Stomach (tissue), 9 donors: Measurements from ENCODE around the gene PDS5A. TPM values are rescaled to one million over a fixed set of nuclear protein-coding genes. Genes with fewer than 3 reads are reported as not detected.
"Not testable (repeated sequence)": the region's sequence is repeated elsewhere in the genome, so short reads cannot be mapped to it uniquely, and the experiment has no call there.

Experiments used
- DNase-seq, 2 donors: peaks; one replicate each; pipeline versions ENCODE4 v3.0.0 to v3.0.0-alpha.2; 2013 to 2019
- H3K27ac ChIP-seq, 5 donors: fragments of 200-600 bp in 4 of 5; sonication (generic) in 4 of 5; one replicate each; pipeline ENCODE4 v1.5.1; 2013 to 2019; ENCODE audit warnings: mild to moderate bottlenecking in 1 of 5, moderate library complexity in 1 of 5
- H3K27me3 ChIP-seq, 3 donors: fragments of 200-600 bp; sonication (generic); one replicate each; pipeline ENCODE4 v1.5.1; 2017 to 2019; ENCODE audit warnings: mixed run types in 1 of 3
- H3K36me3 ChIP-seq, 4 donors: fragments of 200-600 bp; sonication (generic); 1 replicate in 3 of 4; 2 replicates in 1 of 4; pipeline ENCODE4 v1.5.1; 2016 to 2019
- H3K4me1 ChIP-seq, 4 donors: fragments of 200-600 bp; sonication (generic); one replicate each; pipeline ENCODE4 v1.5.1; 2016 to 2019
- H3K4me3 ChIP-seq, 4 donors: fragments of 200-600 bp; sonication (generic) in 3 of 4; one replicate each; pipeline ENCODE4 v1.5.1; 2016 to 2019; ENCODE audit warnings: mild to moderate bottlenecking in 1 of 4
- H3K9me3 ChIP-seq, 4 donors: fragments of 200-600 bp; sonication (generic); one replicate each; pipeline ENCODE4 v1.5.1; 2016 to 2019
- EP300 ChIP-seq: sonication (generic); formaldehyde crosslinking; IDR thresholded peaks from one replicate; pipeline ENCODE4 v1.6.1; 2017; ENCODE audit warnings: antibody characterized with exemption
- POLR2A ChIP-seq, 4 donors: fragments of 450-650 bp; IDR thresholded peaks; one replicate each; pipeline ENCODE4 v1.6.1; 2016; ENCODE audit warnings: antibody characterized with exemption in 4 of 4, control low read depth in 2 of 4, mild to moderate bottlenecking in 1 of 4, moderate library complexity in 1 of 4
- POLR2AphosphoS5 ChIP-seq, 3 donors: sonication (generic); formaldehyde crosslinking; IDR thresholded peaks; one replicate each; pipeline ENCODE4 v1.6.1; 2016; ENCODE audit warnings: antibody characterized with exemption in 3 of 3
- WGBS, 5 donors: extraction: QIAGEN DNeasy Blood & Tissue Kit in 3 of 5; methylation state at CpG; one replicate each; pipeline versions ENCODE4 v1.1.5 to v1.1.7; 2013 to 2018; 5-methylcytosine and 5-hydroxymethylcytosine counted together
- intact Hi-C: fragments of 100-400 bp; cut with DNase I; formaldehyde crosslinking; loops from one replicate; pipeline ENCODE4 v1.15.1; 2023; ENCODE audit warnings: low total_unique reads
- polyA plus RNA-seq, 3 donors: library from polyadenylated mRNA; stranded (reverse); fragments of 200-250 nt; gene quantifications; one replicate each; pipeline ENCODE4 v1.2.3, GENCODE V29; 2013
- total RNA-seq, 5 donors: library from RNA; depleted of rRNA; stranded (reverse); fragments of >200 nt; gene quantifications; one replicate each; pipeline versions ENCODE4 v1.1.0 to v1.2.3, GENCODE V29; 2014 to 2016
- TF ChIP-seq, protein P1 (sequence below), 7 experiments: fragments of 450-650 bp in 4 of 7; fragments of 200-600 bp in 3 of 7; sonication (generic) in 3 of 7; IDR thresholded peaks; one replicate each; pipeline ENCODE4 v1.5.1; 2016 to 2019; ENCODE audit warnings: antibody characterized with exemption in 7 of 7, control low read depth in 2 of 7, mild to moderate bottlenecking in 1 of 7
- donor health status: healthy with polysubstance abuse.
- donor health status: Bipolar disorder and iron deficiency.
- donor health status: healthy.

The PDS5A gene
- total and polyA plus RNA-seq, 8 donors, result 14.7 to 117 (median 82.4) TPM

DNA sequence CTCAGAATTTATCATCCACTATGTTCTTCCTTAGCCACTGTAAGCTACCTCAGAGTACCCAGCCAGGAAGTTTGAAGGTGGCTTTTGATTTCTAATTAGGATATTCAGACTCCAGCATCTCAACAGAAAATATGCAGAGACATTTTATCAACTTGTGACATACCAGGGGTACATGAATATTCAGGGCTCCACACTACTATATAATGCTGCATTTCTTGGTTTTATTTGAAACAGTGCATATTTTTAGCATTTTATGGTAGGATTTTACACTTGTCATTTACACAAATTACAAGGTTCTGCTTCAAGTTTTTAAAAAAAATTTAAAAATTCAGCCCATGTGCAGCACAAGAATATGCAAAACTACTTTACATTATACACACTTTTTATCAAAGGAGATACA, 155.0 kb downstream of the PDS5A start:
- Histone ChIP-seq H3K27me3 (no peaks in the 10 kb centered on the region), H3K4me1 (no peaks in the 10 kb centered on the region), H3K4me3 (no peak overlapping the region), H3K27ac (no peak overlapping the region), H3K36me3 (peaks cover 8 to 33% (median 29%) of the 10 kb centered on the region in 4 donors), H3K9me3 (no peaks in the 10 kb centered on the region)
- intact Hi-C loops, result no loop called here
- TF ChIP-seq, protein P1, sequence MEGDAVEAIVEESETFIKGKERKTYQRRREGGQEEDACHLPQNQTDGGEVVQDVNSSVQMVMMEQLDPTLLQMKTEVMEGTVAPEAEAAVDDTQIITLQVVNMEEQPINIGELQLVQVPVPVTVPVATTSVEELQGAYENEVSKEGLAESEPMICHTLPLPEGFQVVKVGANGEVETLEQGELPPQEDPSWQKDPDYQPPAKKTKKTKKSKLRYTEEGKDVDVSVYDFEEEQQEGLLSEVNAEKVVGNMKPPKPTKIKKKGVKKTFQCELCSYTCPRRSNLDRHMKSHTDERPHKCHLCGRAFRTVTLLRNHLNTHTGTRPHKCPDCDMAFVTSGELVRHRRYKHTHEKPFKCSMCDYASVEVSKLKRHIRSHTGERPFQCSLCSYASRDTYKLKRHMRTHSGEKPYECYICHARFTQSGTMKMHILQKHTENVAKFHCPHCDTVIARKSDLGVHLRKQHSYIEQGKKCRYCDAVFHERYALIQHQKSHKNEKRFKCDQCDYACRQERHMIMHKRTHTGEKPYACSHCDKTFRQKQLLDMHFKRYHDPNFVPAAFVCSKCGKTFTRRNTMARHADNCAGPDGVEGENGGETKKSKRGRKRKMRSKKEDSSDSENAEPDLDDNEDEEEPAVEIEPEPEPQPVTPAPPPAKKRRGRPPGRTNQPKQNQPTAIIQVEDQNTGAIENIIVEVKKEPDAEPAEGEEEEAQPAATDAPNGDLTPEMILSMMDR (IDR thresholded peaks at IDR 0.05), result no peak
- TF ChIP-seq POLR2A (IDR thresholded peaks at IDR 0.05) (no peak), POLR2AphosphoS5 (IDR thresholded peaks at IDR 0.05) (no peak), EP300 (no peak)
- DNase-seq, result no peak

DNA sequence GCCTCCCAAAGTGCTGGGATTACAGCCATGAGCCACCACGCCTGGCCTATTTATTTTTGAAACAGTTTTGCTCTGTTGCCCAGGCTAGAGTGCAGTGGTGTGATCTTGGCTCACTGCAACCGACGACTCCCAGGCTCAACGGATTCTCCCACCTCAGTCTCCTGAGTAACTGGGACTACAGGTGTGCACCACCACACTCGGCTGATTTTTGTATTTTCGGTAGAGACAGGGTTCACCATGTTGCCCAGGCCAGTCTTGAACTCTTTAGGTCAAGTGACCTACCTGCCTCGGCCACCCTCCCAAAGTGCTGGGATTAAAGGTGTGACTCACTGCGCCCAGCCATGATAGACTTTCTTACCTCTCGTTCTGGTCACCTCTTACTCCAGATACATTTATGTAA, 155.8 kb downstream of the PDS5A start:
- TF ChIP-seq, protein P1 (IDR thresholded peaks at IDR 0.05), result no peak
- TF ChIP-seq POLR2A (IDR thresholded peaks at IDR 0.05), result no peak
- TF ChIP-seq EP300, result no peak
- TF ChIP-seq POLR2AphosphoS5 (IDR thresholded peaks at IDR 0.05), result no peak
- intact Hi-C loops, result no loop called here
- Histone ChIP-seq H3K27ac (no peak overlapping the region), H3K9me3 (no peaks in the 10 kb centered on the region), H3K4me1 (no peaks in the 10 kb centered on the region), H3K4me3 (no peak overlapping the region), H3K27me3 (no peaks in the 10 kb centered on the region), H3K36me3 (peaks cover 8 to 26% (median 22%) of the 10 kb centered on the region in 4 donors)
- no peak for DNase-seq
- WGBS, 5 donors, result 95 to 97% (median 97%) methylated on average over 9 of the region's 9 CpGs

DNA sequence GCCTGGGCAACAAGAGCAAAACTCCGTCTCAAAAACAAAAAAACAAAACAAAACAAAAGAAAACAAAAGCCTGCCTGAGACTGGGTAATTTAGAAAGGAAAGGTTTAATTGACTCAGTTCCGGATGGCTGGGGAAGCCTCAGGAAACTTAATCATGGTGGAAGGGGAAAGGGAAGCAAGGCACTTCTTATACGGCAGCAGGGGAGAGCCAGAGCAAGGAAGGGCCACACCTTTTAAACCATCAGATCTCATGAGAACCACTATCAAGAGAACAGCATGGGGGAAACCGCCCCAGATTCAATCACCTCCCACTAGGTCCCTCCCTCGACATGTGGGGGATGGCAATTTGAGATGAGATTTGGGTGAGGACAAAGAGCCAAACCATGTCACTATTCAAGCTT, 157.5 kb downstream of the PDS5A start:
- intact Hi-C loops, result no loop called here
- WGBS, 5 donors, result 76 to 88% (median 80%) methylated on average over 5 of the region's 5 CpGs
- no peaks in the 10 kb centered on the region for H3K9me3 ChIP-seq

DNA sequence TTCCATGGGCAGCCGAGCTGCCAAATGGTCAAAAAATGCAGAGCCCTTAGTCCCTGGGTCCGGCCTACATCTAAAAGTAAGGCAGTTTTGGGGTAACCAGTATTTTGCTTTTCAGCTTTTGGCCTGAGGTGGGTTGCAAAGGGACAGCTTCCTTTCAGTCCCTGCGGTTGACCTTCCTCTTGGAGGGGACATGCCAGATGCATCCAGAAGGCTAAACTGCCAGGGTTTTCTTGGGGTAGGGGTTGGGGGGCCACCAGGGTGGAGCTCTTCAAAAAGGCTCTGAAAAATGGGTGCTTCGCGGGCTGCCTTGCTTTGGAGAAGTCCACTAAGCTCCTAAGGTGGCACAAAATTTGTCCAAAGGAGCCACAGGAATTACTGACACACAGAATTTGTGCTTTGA, 159.1 kb downstream of the PDS5A start:
- no peak overlapping the region for H3K4me3 ChIP-seq
- peaks cover 0 to 6% (median 1%) of the 10 kb centered on the region in 4 donors for H3K36me3 ChIP-seq
- WGBS, 5 donors, result 74 to 95% (median 86%) methylated on average over 5 of the region's 5 CpGs
- DNase-seq, result no peak
- TF ChIP-seq EP300, result no peak
- no peak for TF ChIP-seq POLR2A (IDR thresholded peaks at IDR 0.05)
- TF ChIP-seq, protein P1 (IDR thresholded peaks at IDR 0.05), result no peak
- no peak for TF ChIP-seq POLR2AphosphoS5 (IDR thresholded peaks at IDR 0.05)
- H3K27me3 ChIP-seq, result no peaks in the 10 kb centered on the region
- H3K9me3 ChIP-seq, result no peaks in the 10 kb centered on the region
- no peaks in the 10 kb centered on the region for H3K4me1 ChIP-seq
- intact Hi-C loops, result no loop called here
- H3K27ac ChIP-seq, result no peak overlapping the region

More for the DNA sequence above, 157.5 kb downstream of the PDS5A start:
- H3K4me1 ChIP-seq, result no peaks in the 10 kb centered on the region
- no peak for TF ChIP-seq EP300
- no peak overlapping the region for H3K27ac ChIP-seq
- no peaks in the 10 kb centered on the region for H3K27me3 ChIP-seq
- peaks cover 3 to 13% (median 7%) of the 10 kb centered on the region in 4 donors for H3K36me3 ChIP-seq
- no peak for DNase-seq
- no peak overlapping the region for H3K4me3 ChIP-seq

DNA sequence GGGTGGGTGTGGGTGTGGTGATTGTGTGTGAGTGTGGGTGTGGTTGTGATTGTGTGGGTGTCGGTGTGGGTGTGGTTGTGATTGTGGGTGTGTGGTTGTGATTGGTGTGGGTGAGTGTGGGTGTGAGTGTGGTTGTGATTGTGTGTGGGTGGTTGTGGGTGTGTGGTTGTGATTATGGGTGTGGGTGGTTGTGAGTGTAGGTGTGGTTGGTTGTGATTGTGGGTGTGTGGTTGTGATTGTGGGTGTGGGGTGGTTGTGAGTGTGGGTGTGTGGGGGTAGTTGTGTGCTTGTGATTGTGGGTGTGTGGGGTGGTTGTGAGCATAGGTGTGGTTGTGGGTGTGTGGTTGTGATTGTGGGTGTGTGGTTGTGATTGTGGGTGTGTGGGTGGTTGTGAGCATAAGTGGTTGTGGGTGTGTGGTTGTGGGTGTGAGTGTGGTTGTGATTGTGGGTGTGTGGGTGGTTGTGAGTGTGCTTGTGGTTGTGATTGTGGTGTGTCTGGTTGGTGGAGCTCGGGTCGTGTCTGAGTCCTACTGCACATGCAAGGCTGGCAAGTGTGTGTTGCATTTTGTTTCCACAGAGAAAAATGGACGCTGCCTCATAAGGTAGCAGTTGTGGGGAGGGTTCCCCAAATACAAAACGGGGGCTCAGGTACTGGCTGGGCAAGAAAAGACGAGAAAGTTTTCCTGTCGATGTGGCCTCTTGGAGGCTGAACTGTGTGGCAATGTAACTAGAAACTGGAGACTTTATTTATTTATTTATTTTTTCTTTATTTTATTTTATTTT, 163.1 kb downstream of the PDS5A start:
- Histone ChIP-seq H3K4me1 (no peaks in the 10 kb centered on the region), H3K27me3 (no peaks in the 10 kb centered on the region), H3K9me3 (no peaks in the 10 kb centered on the region), H3K4me3 (no peak overlapping the region), H3K36me3 (no peaks in the 10 kb centered on the region), H3K27ac (no peak overlapping the region)
- TF ChIP-seq, protein P1 (IDR thresholded peaks at IDR 0.05), result no peak
- TF ChIP-seq EP300, result no peak
- no peak for TF ChIP-seq POLR2AphosphoS5 (IDR thresholded peaks at IDR 0.05)
- no peak for TF ChIP-seq POLR2A (IDR thresholded peaks at IDR 0.05)
- 76 to 85% (median 79%) methylated on average over 7 of the region's 7 CpGs for WGBS, 5 donors
- DNase-seq, result peak in 1 of 2 donors; percentile 14
- intact Hi-C loops, result no loop called here

DNA sequence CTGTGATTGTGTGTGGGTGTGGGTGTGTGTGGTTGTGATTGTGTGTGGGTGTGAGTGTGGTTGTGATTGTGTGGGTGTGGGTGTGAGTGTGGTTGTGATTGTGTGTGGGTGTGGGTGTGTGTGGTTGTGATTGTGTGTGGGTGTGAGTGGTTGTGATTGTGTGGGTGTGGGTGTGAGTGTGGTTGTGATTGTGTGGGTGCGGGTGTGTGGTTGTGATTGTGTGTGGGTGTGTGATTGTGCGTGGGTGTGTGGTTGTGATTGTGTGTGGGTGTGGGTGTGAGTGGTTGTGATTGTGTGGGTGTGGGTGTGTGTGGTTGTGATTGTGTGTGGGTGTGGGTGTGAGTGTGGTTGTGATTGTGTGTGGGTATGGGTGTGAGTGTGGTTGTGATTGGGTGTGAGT, 163.9 kb downstream of the PDS5A start:
- DNase-seq, H3K4me1 ChIP-seq, H3K27me3 ChIP-seq, H3K27ac ChIP-seq, H3K36me3 ChIP-seq, H3K9me3 ChIP-seq, intact Hi-C loops, H3K4me3 ChIP-seq: not testable (repeated sequence)
- WGBS, 5 donors, result 6 to 69% (median 32%) methylated on average over 2 of the region's 2 CpGs; no CpG with 5 or more reads in 1 of the 5 donors

DNA sequence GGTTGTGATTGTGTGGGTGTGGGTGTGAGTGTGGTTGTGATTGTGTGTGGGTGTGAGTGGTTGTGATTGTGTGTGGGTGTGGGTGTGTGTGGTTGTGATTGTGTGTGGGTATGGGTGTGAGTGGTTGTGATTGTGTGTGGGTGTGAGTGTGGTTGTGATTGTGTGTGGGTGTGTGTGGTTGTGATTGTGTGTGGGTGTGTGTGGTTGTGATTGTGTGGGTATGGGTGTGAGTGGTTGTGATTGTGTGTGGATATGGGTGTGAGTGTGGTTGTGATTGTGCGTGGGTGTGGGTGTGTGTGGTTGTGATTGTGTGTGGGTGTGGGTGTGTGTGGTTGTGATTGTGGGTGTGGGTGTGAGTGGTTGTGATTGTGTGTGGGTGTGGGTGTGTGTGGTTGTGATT, 164.7 kb downstream of the PDS5A start:
- H3K36me3 ChIP-seq, H3K27me3 ChIP-seq, H3K9me3 ChIP-seq, intact Hi-C loops, H3K27ac ChIP-seq, DNase-seq, H3K4me1 ChIP-seq, H3K4me3 ChIP-seq: not testable (repeated sequence)
- WGBS, 5 donors, result 0% methylated on average over 1 of the region's 1 CpG; no CpG with 5 or more reads in 2 of the 5 donors
